ENCODE data around the gene NECAP2.
"Not testable (repeated sequence)": the region's sequence is repeated elsewhere in the genome, so short reads cannot be mapped to it uniquely, and the experiment has no call there.

The NECAP2 gene

DNA sequence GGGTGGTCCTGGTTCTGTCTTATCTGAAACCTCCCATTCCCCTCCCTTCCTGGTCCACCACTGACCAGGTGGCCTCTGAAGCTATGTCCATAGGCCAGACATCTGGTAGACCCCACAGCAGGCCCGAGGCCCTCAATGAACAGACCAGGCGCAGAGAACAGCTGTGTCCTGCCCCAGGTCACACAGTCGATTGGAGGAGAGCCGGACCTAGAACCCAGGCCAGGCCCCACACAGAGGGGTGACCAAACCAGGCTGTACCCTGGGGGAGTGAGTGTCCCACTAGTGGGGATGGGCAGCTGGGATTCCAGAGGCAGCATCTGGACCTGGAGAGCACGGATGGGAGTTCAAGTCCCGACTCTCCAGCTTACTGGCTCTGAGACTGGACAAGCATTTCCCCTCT is 44.4 kb downstream of the NECAP2 start:
- TF ChIP-seq, protein P1, sequence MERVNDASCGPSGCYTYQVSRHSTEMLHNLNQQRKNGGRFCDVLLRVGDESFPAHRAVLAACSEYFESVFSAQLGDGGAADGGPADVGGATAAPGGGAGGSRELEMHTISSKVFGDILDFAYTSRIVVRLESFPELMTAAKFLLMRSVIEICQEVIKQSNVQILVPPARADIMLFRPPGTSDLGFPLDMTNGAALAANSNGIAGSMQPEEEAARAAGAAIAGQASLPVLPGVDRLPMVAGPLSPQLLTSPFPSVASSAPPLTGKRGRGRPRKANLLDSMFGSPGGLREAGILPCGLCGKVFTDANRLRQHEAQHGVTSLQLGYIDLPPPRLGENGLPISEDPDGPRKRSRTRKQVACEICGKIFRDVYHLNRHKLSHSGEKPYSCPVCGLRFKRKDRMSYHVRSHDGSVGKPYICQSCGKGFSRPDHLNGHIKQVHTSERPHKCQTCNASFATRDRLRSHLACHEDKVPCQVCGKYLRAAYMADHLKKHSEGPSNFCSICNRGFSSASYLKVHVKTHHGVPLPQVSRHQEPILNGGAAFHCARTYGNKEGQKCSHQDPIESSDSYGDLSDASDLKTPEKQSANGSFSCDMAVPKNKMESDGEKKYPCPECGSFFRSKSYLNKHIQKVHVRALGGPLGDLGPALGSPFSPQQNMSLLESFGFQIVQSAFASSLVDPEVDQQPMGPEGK (CRISPR knock-in tag; IDR thresholded peaks at IDR 0.05; ENCODE audit: borderline replicate concordance): no peak
- TF ChIP-seq, protein P2, sequence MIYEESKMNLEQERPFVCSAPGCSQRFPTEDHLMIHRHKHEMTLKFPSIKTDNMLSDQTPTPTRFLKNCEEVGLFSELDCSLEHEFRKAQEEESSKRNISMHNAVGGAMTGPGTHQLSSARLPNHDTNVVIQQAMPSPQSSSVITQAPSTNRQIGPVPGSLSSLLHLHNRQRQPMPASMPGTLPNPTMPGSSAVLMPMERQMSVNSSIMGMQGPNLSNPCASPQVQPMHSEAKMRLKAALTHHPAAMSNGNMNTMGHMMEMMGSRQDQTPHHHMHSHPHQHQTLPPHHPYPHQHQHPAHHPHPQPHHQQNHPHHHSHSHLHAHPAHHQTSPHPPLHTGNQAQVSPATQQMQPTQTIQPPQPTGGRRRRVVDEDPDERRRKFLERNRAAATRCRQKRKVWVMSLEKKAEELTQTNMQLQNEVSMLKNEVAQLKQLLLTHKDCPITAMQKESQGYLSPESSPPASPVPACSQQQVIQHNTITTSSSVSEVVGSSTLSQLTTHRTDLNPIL (CRISPR knock-in tag; IDR thresholded peaks at IDR 0.05; ENCODE audit: low read depth): no peak
- TF ChIP-seq ISL1 (CRISPR knock-in tag; IDR thresholded peaks at IDR 0.05) (no peak), TCF4 (CRISPR knock-in tag; IDR thresholded peaks at IDR 0.05; ENCODE audit: borderline replicate concordance) (no peak), ZNF70 (CRISPR knock-in tag; IDR thresholded peaks at IDR 0.05) (no peak), PPARA (CRISPR knock-in tag; IDR thresholded peaks at IDR 0.05; ENCODE audit: borderline replicate concordance) (no peak), ZNF565 (CRISPR knock-in tag; conservative IDR thresholded peaks at IDR 0.05; ENCODE audit: low read depth) (no peak)
- TF ChIP-seq, protein P3, sequence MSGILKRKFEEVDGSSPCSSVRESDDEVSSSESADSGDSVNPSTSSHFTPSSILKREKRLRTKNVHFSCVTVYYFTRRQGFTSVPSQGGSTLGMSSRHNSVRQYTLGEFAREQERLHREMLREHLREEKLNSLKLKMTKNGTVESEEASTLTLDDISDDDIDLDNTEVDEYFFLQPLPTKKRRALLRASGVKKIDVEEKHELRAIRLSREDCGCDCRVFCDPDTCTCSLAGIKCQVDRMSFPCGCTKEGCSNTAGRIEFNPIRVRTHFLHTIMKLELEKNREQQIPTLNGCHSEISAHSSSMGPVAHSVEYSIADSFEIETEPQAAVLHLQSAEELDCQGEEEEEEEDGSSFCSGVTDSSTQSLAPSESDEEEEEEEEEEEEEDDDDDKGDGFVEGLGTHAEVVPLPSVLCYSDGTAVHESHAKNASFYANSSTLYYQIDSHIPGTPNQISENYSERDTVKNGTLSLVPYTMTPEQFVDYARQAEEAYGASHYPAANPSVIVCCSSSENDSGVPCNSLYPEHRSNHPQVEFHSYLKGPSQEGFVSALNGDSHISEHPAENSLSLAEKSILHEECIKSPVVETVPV (CRISPR knock-in tag; IDR thresholded peaks at IDR 0.05): no peak
- ATAC-seq: no peak; the same call in 2 of the 3 replicates

DNA sequence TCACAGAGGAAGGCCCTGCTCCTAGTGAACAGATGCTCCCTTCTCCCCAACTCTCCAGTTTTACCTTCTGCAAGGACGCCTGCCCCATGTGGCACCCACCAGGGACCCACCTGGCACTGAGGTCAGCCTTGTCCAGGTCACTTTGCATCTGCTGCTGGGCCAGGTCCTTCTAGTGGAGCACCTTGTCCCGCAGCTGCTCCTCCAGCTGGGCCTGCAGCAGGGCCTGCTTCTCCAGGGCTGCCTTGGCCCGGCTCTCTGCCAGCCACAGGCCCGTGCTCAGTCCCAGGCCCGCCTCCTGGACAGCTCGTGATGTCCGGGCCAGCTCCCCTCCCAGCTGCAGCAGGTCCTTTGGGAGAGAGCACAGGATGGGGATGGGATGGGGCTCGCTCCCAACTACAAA is 45.8 kb downstream of the NECAP2 start:
- not testable (repeated sequence) for ATAC-seq

DNA sequence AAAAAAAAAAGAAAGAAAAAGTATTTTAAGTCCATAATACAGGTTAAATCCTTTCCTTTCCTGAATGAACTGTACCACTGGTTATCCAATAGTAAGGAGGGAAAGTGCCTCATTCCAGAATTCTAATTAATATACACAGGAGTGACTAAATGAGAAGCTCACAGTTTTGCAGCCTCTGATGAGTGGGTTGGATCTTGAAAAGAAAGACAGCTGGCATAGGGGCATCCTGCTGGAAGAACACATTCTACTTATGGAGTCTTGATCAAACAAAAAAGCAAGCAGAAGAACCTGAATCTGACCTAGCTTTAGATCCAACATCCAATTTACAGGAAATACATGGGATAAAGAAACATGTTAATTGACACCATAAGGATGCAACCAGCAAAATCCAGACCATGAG is 46.5 kb downstream of the NECAP2 start:
- ATAC-seq: not testable (repeated sequence)

DNA sequence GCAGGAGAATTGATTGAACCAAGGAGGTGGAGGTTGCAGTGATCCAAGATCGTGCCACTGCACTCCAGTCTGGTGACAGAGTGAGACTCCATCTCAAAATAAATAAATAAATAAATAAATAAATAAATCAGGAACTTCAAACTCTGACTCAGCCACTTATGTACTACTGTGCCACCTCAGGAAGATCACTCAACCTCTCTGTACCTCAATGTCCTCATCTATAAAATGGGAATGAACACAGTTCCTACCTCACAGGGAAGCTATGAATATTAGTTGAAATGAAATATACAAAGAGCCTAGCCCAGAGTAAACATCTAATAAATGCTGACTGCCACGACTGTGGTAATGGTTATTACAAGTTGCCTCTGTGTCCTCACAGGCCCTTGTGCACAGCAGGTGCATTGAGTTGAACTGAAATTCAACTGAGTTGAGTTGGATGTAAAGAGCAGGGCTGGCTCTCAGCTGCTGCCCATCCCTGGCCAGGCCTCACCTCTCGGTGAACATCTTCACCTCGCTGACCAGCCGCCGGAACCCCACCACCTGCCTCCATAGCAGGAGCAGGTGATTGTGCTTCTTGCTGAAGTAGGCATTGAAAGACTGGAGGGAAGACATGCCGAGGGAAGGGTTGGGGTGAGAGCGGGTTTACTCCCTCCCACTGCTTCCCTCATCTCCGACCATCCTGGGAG is 48.8 kb downstream of the NECAP2 start:
- ATAC-seq: not testable (repeated sequence)

DNA sequence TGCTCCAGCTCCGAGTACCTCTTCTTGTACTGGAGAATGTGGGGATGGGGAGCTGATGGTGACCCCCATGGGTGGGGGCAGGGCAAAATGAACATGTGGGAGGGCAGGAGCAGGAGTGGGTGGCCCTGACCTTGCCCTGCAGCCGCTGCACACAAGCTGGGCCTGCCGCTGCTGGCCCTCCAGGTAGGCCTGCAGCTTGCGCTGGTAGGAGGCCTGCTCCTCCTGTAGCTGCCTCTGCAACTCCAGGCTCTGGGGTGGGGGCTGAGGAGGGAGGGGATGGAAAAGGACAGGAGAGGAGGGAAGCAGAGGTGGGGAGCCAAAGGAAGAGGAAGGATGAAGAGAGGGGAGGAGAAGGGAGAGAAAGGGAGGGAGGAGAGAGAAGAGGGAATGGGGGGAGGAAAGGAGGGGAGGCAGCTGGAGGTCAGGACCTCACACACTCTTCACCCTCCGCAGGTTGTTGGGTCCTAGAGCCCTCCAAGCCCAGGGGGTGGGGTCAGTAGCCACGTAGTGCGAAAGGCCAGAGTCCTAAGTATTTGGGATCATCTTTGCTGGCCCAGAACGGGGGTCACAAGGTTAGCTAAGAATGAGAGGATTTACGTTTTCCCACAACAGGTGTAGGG is 50.6 kb downstream of the NECAP2 start:
- TF ChIP-seq ZNF70 (CRISPR knock-in tag; IDR thresholded peaks at IDR 0.05): no peak
- no peak for TF ChIP-seq TCF4 (CRISPR knock-in tag; IDR thresholded peaks at IDR 0.05; ENCODE audit: borderline replicate concordance)
- ATAC-seq: no peak

DNA sequence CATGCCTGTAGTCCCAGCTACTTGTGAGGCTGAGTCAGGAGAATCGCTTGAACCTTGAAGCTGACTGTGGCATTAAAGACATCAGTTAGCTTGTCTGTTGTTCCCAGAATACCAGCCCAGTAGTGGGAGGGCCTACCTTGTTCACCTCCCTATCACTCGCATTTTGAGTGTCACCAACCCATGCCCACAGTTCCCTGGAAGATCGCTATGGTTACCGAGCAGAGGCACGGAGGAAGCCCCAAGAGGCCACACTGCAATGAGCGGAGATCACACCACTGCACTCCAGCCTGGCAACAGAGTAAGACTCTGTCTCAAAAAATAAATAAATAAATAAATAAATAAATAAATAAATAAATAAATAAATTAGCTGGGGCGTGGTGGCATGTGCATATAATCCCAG is 52.4 kb downstream of the NECAP2 start:
- ATAC-seq: not testable (repeated sequence)

DNA sequence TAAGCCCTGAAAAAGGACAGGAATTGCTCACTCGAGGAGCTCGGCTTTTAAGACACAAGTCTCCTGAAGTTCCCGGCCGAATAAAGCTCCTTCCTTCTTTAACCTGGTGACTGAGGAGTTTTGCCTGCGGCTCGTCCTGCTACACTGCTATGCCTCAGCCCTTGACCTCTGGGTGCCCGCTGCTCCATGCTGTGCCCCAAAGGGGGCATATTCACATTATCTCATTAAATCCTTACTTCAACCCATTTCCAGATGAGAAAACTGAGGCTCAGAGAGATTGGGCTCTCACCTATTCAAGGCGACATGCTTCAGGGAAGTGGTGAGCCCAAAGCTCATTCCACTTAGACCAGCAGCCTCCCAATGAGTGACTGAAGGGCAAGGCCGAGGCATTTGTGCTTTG is 53.2 kb downstream of the NECAP2 start:
- not testable (repeated sequence) for ATAC-seq

DNA sequence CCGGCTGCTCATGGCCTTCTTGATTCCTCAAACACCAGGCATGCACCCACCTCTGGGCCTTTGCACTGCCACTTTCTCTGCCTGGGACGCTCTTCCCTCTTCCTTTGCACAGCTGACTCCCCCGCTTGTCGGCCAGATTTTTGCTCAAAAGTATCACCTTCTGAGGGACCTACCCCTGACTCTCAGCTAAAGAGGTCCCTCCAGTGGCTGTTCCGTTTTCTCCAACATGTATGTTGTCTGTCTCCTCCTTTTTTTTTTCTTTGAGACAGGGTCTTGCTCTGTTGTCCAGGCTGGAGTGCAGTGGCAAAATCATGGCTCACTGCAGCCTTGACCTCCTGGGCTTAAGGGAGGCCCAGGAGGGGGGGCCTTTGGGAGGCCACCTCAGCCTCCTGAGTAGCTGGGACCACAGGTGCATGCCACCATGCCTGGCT is 57.0 kb downstream of the NECAP2 start:
- ATAC-seq: not testable (repeated sequence)

DNA sequence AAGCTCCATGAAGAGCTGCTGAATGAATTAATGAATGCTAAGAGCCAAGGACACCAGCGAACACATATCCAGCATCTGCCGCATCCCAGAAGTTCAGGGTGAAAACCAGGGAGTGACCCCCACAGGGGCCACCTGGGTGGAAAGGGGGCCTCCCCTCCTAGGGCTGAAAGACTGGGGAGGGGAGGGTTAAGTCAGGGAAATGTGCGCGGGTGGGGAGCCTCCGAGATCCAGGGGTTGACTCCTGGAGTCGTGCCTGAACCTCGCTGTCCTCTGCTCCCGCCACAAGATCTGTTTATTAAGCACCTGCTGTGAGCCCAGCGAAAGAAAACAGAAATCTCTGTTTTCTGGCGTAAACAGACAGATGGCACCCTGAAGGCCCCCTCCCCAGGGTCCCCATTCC is 57.5 kb downstream of the NECAP2 start:
- not testable (repeated sequence) for ATAC-seq

DNA sequence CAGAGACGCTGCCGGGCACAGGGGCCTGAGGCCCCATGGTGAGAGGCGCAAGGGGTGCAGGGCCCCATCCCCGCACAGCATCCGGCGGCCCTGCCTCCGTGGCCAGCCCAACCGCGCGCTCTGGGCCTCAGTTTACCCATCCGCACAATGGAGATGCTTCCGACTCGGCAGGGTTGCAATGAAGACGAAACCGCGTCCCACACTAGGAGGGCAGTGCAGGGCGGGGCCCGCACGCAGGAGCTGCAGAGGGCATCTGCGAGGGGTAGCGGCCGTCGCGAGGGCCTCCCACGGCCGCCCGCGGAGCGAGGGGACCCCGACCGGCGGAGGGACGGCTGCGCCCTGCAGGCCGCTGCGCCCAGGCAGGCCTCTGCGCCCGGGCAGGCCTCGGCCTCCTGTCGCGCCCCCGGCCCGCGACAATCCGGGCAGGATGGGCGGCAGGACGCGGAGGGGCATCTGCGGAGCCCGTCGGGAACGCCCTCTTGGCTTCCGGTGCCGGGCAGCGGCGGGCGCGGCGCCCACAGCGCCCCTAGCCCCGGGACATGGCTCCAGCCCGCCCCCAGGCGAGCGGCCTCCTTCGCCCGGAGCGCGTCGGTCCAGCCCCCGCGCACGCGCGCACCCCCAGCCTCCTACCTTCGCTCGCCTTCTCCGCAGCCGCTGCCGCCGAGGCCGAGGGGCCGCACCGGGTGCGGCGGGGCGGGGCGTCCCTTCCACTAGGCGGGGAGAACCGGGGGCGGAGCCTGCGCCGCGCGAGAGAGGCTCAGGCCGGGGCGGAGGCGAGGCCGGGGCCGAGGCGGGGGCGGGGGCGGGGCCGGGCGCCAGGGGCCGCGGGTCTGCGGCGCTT is 58.3 kb downstream of the NECAP2 start:
- peak; percentile 94 for ATAC-seq
- TF ChIP-seq, protein P4, sequence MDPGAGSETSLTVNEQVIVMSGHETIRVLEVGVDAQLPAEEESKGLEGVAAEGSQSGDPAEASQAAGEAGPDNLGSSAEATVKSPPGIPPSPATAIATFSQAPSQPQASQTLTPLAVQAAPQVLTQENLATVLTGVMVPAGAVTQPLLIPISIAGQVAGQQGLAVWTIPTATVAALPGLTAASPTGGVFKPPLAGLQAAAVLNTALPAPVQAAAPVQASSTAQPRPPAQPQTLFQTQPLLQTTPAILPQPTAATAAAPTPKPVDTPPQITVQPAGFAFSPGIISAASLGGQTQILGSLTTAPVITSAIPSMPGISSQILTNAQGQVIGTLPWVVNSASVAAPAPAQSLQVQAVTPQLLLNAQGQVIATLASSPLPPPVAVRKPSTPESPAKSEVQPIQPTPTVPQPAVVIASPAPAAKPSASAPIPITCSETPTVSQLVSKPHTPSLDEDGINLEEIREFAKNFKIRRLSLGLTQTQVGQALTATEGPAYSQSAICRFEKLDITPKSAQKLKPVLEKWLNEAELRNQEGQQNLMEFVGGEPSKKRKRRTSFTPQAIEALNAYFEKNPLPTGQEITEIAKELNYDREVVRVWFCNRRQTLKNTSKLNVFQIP (CRISPR knock-in tag; IDR thresholded peaks at IDR 0.05; ENCODE audit: borderline replicate concordance, low read depth): no peak
- TF ChIP-seq TCF4 (CRISPR knock-in tag; IDR thresholded peaks at IDR 0.05; ENCODE audit: borderline replicate concordance): no peak
- TF ChIP-seq OSR1 (CRISPR knock-in tag; IDR thresholded peaks at IDR 0.05): no peak
- no peak for TF ChIP-seq ZFP30 (CRISPR knock-in tag; IDR thresholded peaks at IDR 0.05)
- no peak for TF ChIP-seq ZNF8 (CRISPR knock-in tag; IDR thresholded peaks at IDR 0.05)
- TF ChIP-seq SNAI2 (CRISPR knock-in tag; IDR thresholded peaks at IDR 0.05): no peak
- TF ChIP-seq ZNF70 (CRISPR knock-in tag; IDR thresholded peaks at IDR 0.05): no peak
- TF ChIP-seq ISL1 (CRISPR knock-in tag; IDR thresholded peaks at IDR 0.05): no peak
- TF ChIP-seq TOX (CRISPR knock-in tag; IDR thresholded peaks at IDR 0.05; ENCODE audit: borderline replicate concordance): no peak
- TF ChIP-seq, protein P2 (CRISPR knock-in tag; IDR thresholded peaks at IDR 0.05; ENCODE audit: low read depth): no peak
- TF ChIP-seq PPARA (CRISPR knock-in tag; IDR thresholded peaks at IDR 0.05; ENCODE audit: borderline replicate concordance): no peak
- no peak for TF ChIP-seq ESRRG (CRISPR knock-in tag; IDR thresholded peaks at IDR 0.05)
- TF ChIP-seq ZNF565 (CRISPR knock-in tag; conservative IDR thresholded peaks at IDR 0.05; ENCODE audit: low read depth): no peak

Data from SK-N-SH treated with all-trans-retinoic acid at 6 μM for 48 hours (cell line).